Measurements from ENCODE around the gene BBLN. TPM values are rescaled to one million over a fixed set of nuclear protein-coding genes. Genes with fewer than 3 reads are reported as not detected.

Gene BBLN
- total RNA-seq, 1 experiment from 2014 or later, result 70.4 TPM

- peak overlapping the region; percentile 54 for H3K27ac Mint-ChIP-seq (ENCODE audit: low read depth, unreplicated experiment)
- DNase-seq (ENCODE audit: unreplicated experiment), result no peak
- H3K27me3 Mint-ChIP-seq (ENCODE audit: insufficient read depth, unreplicated experiment), result no peaks in the 10 kb centered on the region
- no peaks in the 10 kb centered on the region for H3K9me3 Mint-ChIP-seq (ENCODE audit: unreplicated experiment)
- peaks cover 29% of the 10 kb centered on the region for H3K4me1 Mint-ChIP-seq (ENCODE audit: insufficient read depth, unreplicated experiment)
- intact Hi-C loops (cut with micrococcal nuclease), result no loop called here
- TF ChIP-seq, protein P1, sequence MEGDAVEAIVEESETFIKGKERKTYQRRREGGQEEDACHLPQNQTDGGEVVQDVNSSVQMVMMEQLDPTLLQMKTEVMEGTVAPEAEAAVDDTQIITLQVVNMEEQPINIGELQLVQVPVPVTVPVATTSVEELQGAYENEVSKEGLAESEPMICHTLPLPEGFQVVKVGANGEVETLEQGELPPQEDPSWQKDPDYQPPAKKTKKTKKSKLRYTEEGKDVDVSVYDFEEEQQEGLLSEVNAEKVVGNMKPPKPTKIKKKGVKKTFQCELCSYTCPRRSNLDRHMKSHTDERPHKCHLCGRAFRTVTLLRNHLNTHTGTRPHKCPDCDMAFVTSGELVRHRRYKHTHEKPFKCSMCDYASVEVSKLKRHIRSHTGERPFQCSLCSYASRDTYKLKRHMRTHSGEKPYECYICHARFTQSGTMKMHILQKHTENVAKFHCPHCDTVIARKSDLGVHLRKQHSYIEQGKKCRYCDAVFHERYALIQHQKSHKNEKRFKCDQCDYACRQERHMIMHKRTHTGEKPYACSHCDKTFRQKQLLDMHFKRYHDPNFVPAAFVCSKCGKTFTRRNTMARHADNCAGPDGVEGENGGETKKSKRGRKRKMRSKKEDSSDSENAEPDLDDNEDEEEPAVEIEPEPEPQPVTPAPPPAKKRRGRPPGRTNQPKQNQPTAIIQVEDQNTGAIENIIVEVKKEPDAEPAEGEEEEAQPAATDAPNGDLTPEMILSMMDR (IDR thresholded peaks at IDR 0.05; ENCODE audit: unreplicated experiment), result no peak
- H3K36me3 Mint-ChIP-seq (ENCODE audit: insufficient read depth, unreplicated experiment), result no peaks in the 10 kb centered on the region
- ChIA-PET POLR2A (no interaction called here), CTCF (interaction anchor here (0.8 kb wide), 1 partner anchor 249 kb away, joined by 3 read pairs; no protein-coding TSS in a partner anchor)
- no peak overlapping the region for H3K4me3 Mint-ChIP-seq (ENCODE audit: unreplicated experiment)
- BruUV-seq (replicated peaks), result no TSS peak
These were observed 6.8 kb upstream of the BBLN start for GRCh38 chr9:128153060-128153946.

DNA sequence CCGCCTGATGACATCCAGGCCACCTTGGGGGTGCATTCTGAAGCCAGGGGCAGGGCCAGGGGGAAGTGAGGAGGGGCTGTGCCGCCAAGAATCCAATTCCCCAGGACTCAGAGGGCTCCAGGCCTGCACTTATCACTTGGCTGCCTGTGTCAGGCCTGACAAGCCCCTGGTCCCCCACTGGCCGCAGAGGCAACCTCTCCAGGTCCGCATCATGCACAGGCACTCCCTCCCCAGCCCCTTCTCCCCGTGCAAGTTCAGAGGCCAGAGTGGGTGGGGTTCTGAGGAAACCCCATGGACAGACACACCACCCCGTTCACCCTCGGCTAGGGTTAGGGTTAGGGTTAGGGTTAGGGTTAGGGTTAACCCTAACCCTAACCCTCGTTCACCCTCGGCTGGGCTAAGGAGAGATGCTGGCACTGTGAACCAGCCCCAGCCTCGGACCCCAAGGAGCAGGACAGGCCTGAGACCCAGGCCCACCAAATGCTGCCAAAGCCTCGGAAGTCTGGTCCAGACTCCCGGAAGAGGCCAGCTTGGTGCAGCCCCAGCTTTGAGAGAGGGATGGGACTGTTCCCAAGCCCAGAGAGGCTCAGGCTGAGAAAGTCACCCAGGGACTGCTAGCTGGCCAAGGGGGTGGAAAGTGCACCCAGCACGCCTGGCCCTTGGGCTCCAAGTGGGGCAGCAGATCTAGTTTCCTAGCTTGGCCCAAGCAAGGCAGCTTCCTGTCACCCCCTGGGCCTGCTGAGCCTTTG, 5.9 kb upstream of the BBLN start:
- TF ChIP-seq, protein P1 (IDR thresholded peaks at IDR 0.05; ENCODE audit: unreplicated experiment), result no peak
- Mint-ChIP-seq H3K27ac (ENCODE audit: low read depth, unreplicated experiment) (no peak overlapping the region), H3K4me3 (ENCODE audit: unreplicated experiment) (no peak overlapping the region), H3K36me3 (ENCODE audit: insufficient read depth, unreplicated experiment) (no peaks in the 10 kb centered on the region), H3K9me3 (ENCODE audit: unreplicated experiment) (no peaks in the 10 kb centered on the region), H3K27me3 (ENCODE audit: insufficient read depth, unreplicated experiment) (no peaks in the 10 kb centered on the region), H3K4me1 (ENCODE audit: insufficient read depth, unreplicated experiment) (peaks cover 22% of the 10 kb centered on the region)
- BruUV-seq (replicated peaks), result no TSS peak
- no peak for DNase-seq (ENCODE audit: unreplicated experiment)
- intact Hi-C loops (cut with micrococcal nuclease), result no loop called here
- POLR2A ChIA-PET, result no interaction called here
- CTCF ChIA-PET, result interaction anchor here (0.8 kb wide), 1 partner anchor 250 kb away, joined by 3 read pairs; no protein-coding TSS in a partner anchor

DNA sequence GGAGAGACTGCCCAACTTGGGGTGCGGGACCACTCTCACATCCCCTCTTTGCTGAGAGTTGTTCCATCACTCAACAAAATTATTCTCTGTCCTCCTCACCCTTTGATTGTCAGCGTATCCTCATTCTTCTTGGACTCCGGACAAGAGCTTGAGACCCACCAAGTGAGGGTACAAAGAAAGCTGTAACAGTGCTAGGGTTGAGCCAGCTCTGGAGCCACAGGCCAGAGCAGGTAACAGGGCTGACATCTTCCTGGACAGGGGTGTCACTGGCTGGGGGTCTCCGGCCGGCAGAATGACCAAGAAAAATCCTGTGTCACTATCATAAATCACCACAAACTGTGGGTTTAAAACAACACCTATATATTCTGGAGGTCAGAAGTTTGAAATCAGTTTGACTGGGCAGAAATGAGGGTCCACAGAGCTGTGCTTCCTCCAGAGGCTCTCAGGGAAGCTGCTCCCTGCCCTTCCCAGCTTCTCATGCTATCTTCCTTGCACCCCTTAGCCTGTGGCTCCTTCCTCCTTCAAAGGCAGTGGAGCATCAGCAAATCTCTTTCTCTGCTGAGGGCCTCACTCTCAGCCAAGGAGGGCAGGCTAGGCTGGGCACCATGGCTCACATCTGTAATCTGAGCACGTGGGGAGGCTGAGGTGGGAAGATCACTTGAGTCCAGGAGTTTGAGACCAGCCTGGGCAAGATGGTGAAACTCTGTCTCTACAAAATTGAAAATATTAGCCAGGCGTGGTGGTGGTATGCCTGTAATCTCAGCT, 4.1 kb upstream of the BBLN start:
- TF ChIP-seq, protein P1 (IDR thresholded peaks at IDR 0.05; ENCODE audit: unreplicated experiment), result no peak
- peaks cover 9% of the 10 kb centered on the region for H3K4me1 Mint-ChIP-seq (ENCODE audit: insufficient read depth, unreplicated experiment)
- intact Hi-C loops (cut with micrococcal nuclease), result no loop called here
- no TSS peak for BruUV-seq (replicated peaks)
- no peak for DNase-seq (ENCODE audit: unreplicated experiment)
- H3K4me3 Mint-ChIP-seq (ENCODE audit: unreplicated experiment), result no peak overlapping the region
- no peaks in the 10 kb centered on the region for H3K9me3 Mint-ChIP-seq (ENCODE audit: unreplicated experiment)
- POLR2A ChIA-PET, result no interaction called here
- no peak overlapping the region for H3K27ac Mint-ChIP-seq (ENCODE audit: low read depth, unreplicated experiment)
- H3K36me3 Mint-ChIP-seq (ENCODE audit: insufficient read depth, unreplicated experiment), result no peaks in the 10 kb centered on the region
- CTCF ChIA-PET, result interaction anchor here (0.5 to 0.6 kb wide), 4 partner anchors 13 to 725 kb away, joined by 3 to 4 read pairs (median 4); partner anchors contain the start of gene CIZ1
- H3K27me3 Mint-ChIP-seq (ENCODE audit: insufficient read depth, unreplicated experiment), result no peaks in the 10 kb centered on the region

All from MCF 10A (cell line).